Testis (tissue), 3 donors: ENCODE data around the gene PLAAT5. TPM values are rescaled to one million over a fixed set of nuclear protein-coding genes. Genes with fewer than 3 reads are reported as not detected.

ENCODE experiments used
- DNase-seq: peaks from one replicate; pipeline ENCODE4 v3.0.0-alpha.2; 2019
- H3K27ac ChIP-seq, 2 donors: fragments of 200-600 bp; sonication (generic); one replicate each; pipeline ENCODE4 v1.5.1; 2019
- H3K27me3 ChIP-seq: fragments of 200-600 bp; sonication (generic); one replicate; pipeline ENCODE4 v1.5.1; 2019
- H3K36me3 ChIP-seq: fragments of 200-600 bp; sonication (generic); one replicate; pipeline ENCODE4 v1.5.1; 2017; ENCODE audit warnings: low read depth; ENCODE audit errors: missing control alignments
- H3K4me1 ChIP-seq: fragments of 200-600 bp; sonication (generic); one replicate; pipeline ENCODE4 v1.5.1; 2019
- H3K4me3 ChIP-seq, 2 donors: fragments of 200-600 bp; sonication (generic); one replicate each; pipeline ENCODE4 v1.5.1; 2017 to 2019
- H3K9me3 ChIP-seq: fragments of 200-600 bp; sonication (generic); one replicate; pipeline ENCODE4 v1.5.1; 2017
- CTCF ChIP-seq, 3 experiments: fragments of 450-650 bp in 2 of 3; fragments of 200-600 bp in 1 of 3; sonication (generic) in 1 of 3; IDR thresholded peaks; one replicate each; pipeline ENCODE4 v1.5.1; 2016 to 2019; ENCODE audit warnings: antibody characterized with exemption in 3 of 3, mild to moderate bottlenecking in 2 of 3, moderate library complexity in 1 of 3
- POLR2A ChIP-seq: fragments of 450-650 bp; IDR thresholded peaks from one replicate; pipeline ENCODE4 v1.6.1; 2017; ENCODE audit warnings: antibody characterized with exemption, mild to moderate bottlenecking, moderate library complexity
- WGBS, 2 donors: methylation state at CpG; one replicate each; pipeline ENCODE4 v1.1.5; 2018; 5-methylcytosine and 5-hydroxymethylcytosine counted together
- intact Hi-C: fragments of 100-400 bp; cut with DNase I; formaldehyde crosslinking; loops from one replicate; pipeline ENCODE4 v1.15.1; 2023; ENCODE audit warnings: low total_unique reads
- polyA plus RNA-seq: library from polyadenylated mRNA; stranded (reverse); fragments of 350-450 nt; fragmentation: Illumina TruSeq; extraction: RNeasy Lipid Tissue Mini Kit (QIAGEN cat#74804); gene quantifications from one replicate; pipeline ENCODE4 v1.2.3, GENCODE V29; 2014; ENCODE audit warnings: low read depth, low replicate concordance; ENCODE audit not compliant: insufficient read depth
- total RNA-seq, 2 donors: library from RNA; depleted of rRNA; stranded (reverse); fragments of >200 nt; gene quantifications; one replicate each; pipeline ENCODE4 v1.2.3, GENCODE V29; 2016

PLAAT5 gene
- total and polyA plus RNA-seq, 3 donors from 2014 or later, result 60.6 to 148 (median 92.8) TPM

- intact Hi-C loops, result no loop called here
- no peaks in the 10 kb centered on the region for H3K36me3 ChIP-seq
- no peak for DNase-seq
Measured at GRCh38 chr11:63521896-63522295, 30.9 kb upstream of the PLAAT5 start.

GRCh38 chr11:63520606-63521170, 29.7 kb upstream of the PLAAT5 start:
- WGBS, 2 donors, result 84 to 89% methylated on average over 5 of the region's 5 CpGs
- H3K4me1 ChIP-seq, result no peaks in the 10 kb centered on the region
- no peak for TF ChIP-seq CTCF (IDR thresholded peaks at IDR 0.05)
- TF ChIP-seq POLR2A, result no peak
- H3K36me3 ChIP-seq, result no peaks in the 10 kb centered on the region
- intact Hi-C loops, result no loop called here
- H3K27me3 ChIP-seq, result no peaks in the 10 kb centered on the region
- no peak for DNase-seq
- H3K9me3 ChIP-seq, result no peaks in the 10 kb centered on the region
- no peak overlapping the region for H3K4me3 ChIP-seq
- H3K27ac ChIP-seq, result no peak overlapping the region

More at GRCh38 chr11:63521896-63522295, 30.9 kb upstream of the PLAAT5 start:
- TF ChIP-seq CTCF (IDR thresholded peaks at IDR 0.05) (no peak), POLR2A (no peak)
- H3K27me3 ChIP-seq, result no peaks in the 10 kb centered on the region
- WGBS, 2 donors, result 86 to 91% methylated on average over 2 of the region's 2 CpGs
- H3K27ac ChIP-seq, result no peak overlapping the region
- no peaks in the 10 kb centered on the region for H3K4me1 ChIP-seq
- no peaks in the 10 kb centered on the region for H3K9me3 ChIP-seq
- H3K4me3 ChIP-seq, result no peak overlapping the region

- no peaks in the 10 kb centered on the region for H3K27me3 ChIP-seq
- H3K4me3 ChIP-seq, result no peak overlapping the region
- TF ChIP-seq CTCF (IDR thresholded peaks at IDR 0.05) (no peak), POLR2A (no peak)
- no peak overlapping the region for H3K27ac ChIP-seq
- intact Hi-C loops, result no loop called here
- no peak for DNase-seq
- no peaks in the 10 kb centered on the region for H3K36me3 ChIP-seq
- WGBS, 2 donors, result 37 to 56% methylated on average over 1 of the region's 1 CpG
- no peaks in the 10 kb centered on the region for H3K9me3 ChIP-seq
- no peaks in the 10 kb centered on the region for H3K4me1 ChIP-seq
Measured at GRCh38 chr11:63518548-63518947, 27.6 kb upstream of the PLAAT5 start.

- TF ChIP-seq POLR2A (no peak), CTCF (IDR thresholded peaks at IDR 0.05) (no peak)
- 95 to 97% methylated on average over 5 of the region's 5 CpGs for WGBS, 2 donors
- intact Hi-C loops, result no loop called here
Measured at GRCh38 chr11:63517156-63517555, 26.2 kb upstream of the PLAAT5 start.

GRCh38 chr11:63516109-63516508, 25.1 kb upstream of the PLAAT5 start:
- no peaks in the 10 kb centered on the region for H3K27me3 ChIP-seq
- no peak overlapping the region for H3K4me3 ChIP-seq
- no peaks in the 10 kb centered on the region for H3K36me3 ChIP-seq
- no peaks in the 10 kb centered on the region for H3K4me1 ChIP-seq
- no peaks in the 10 kb centered on the region for H3K9me3 ChIP-seq
- DNase-seq, result no peak
- TF ChIP-seq POLR2A, result no peak
- no peak for TF ChIP-seq CTCF (IDR thresholded peaks at IDR 0.05)
- intact Hi-C loops, result no loop called here
- no peak overlapping the region for H3K27ac ChIP-seq
- 93 to 100% methylated on average over 2 to 6 of the region's 6 CpGs for WGBS, 2 donors

More at GRCh38 chr11:63517156-63517555, 26.2 kb upstream of the PLAAT5 start:
- Histone ChIP-seq H3K27me3 (no peaks in the 10 kb centered on the region), H3K4me3 (no peak overlapping the region), H3K9me3 (no peaks in the 10 kb centered on the region), H3K4me1 (no peaks in the 10 kb centered on the region), H3K36me3 (no peaks in the 10 kb centered on the region), H3K27ac (no peak overlapping the region)
- DNase-seq, result no peak
